Measurements from ENCODE around the gene FREY1. TPM values are rescaled to one million over a fixed set of nuclear protein-coding genes. Genes with fewer than 3 reads are reported as not detected.

FREY1 gene
- total and polyA plus RNA-seq, 2 donors (not counting 1 experiment from before 2014, with no cell fraction given): 0.82 to 6.6 TPM

DNA sequence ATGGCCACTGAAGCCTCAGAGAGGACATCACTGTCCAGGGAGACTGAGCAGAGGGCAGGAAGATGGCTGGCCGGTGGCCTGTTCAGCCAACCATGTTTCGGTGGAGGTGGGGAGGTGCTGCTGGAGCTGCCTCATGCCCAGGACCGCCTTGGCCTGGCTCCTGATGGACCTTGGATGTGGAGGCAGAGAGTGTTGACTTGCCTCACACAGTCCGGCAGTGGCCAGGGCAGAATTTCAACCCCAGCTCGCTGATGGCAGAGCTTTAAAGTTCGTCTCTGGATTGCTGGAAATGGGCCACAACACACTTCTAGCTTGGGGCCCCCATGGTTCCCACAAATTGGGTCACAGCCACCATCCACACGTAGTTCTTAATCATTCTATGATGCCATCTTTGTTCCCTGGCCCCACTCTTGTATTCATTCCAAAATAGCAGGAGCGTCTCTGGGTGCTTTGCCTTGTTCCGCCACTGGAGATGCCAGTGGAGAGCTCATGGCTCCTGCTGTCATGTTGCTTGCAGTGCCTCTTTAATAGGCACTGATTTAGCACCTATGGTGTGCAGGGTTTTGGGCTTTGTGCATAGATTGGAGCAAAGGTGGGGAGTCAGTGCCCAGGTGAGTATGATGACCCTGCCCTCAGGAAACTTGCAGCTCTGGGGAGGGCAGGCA is 16.1 kb downstream of the FREY1 start:
- ChIA-PET CTCF (interaction anchor here (1.1 to 2.3 kb wide), 2 partner anchors 18 to 74 kb away, joined by 3 to 5 read pairs; no protein-coding TSS in a partner anchor), POLR2A (no interaction called here)
- Histone ChIP-seq H3K4me1 (ENCODE audit: control insufficient read depth in 2 of 2, insufficient read depth in 2 of 2, low read length in 2 of 2) (peaks cover 1 to 2% of the 10 kb centered on the region in 2 donors), H4K20me1 (ENCODE audit: control insufficient read depth, insufficient read depth, low read length, poor library complexity, severe bottlenecking) (peaks cover 6% of the 10 kb centered on the region), H3K36me3 (replicated peaks in 1 of 2; ENCODE audit: control extremely low read depth in 1 of 2, control insufficient read depth in 1 of 2, extremely low read depth in 1 of 2, insufficient read depth in 2 of 2, low read length in 1 of 2) (no peaks in the 10 kb centered on the region), H3K27me3 (replicated peaks in 1 of 4; ENCODE audit: control extremely low read depth in 1 of 4, control insufficient read depth in 3 of 4, insufficient read depth in 4 of 4, low read length in 3 of 4) (peaks cover 0 to 17% (median 7%) of the 10 kb centered on the region in 4 experiments), H3K4me2 (replicated peaks; ENCODE audit: low read depth, low read length, poor library complexity, severe bottlenecking) (no peak overlapping the region), H3K27ac (ENCODE audit: low read length in 2 of 2) (no peak overlapping the region), H3K79me2 (ENCODE audit: control insufficient read depth, insufficient read depth, low read length) (no peaks in the 10 kb centered on the region), H3K4me3 (ENCODE audit: control extremely low read depth in 1 of 5, extremely low read depth in 1 of 5, insufficient read depth in 1 of 5, low read depth in 2 of 5, low read length in 4 of 5) (no peak overlapping the region), H2AFZ (ENCODE audit: insufficient read depth, low read depth, low read length, poor library complexity, severe bottlenecking) (no peak overlapping the region), H3K9me3 (ENCODE audit: control extremely low read depth in 1 of 3, control insufficient read depth in 2 of 3, insufficient read depth in 1 of 3, low read length in 2 of 3) (no peaks in the 10 kb centered on the region), H3K9ac (ENCODE audit: low read length) (no peak overlapping the region)
- 90% methylated on average over 9 of the region's 9 CpGs for WGBS (ENCODE audit: insufficient coverage)
- Mint-ChIP-seq H3K27ac (no peak overlapping the region), H3K4me1 (peaks cover 1% of the 10 kb centered on the region), H3K4me3 (no peak overlapping the region), H3K27me3 (peaks cover 22% of the 10 kb centered on the region), H3K9me3 (ENCODE audit: insufficient read depth) (no peaks in the 10 kb centered on the region)
- ATAC-seq (ENCODE audit: low read depth) (no peak), DNase-seq (no peak)
- intact Hi-C loops (cut with micrococcal nuclease): no loop called here
- no peak for TF ChIP-seq CTCF (IDR thresholded peaks at IDR 0.05)
- no peak for TF ChIP-seq EZH2 (IDR thresholded peaks at IDR 0.05; ENCODE audit: borderline replicate concordance, insufficient read depth, low read depth, low read length, poor library complexity, severe bottlenecking)

DNA sequence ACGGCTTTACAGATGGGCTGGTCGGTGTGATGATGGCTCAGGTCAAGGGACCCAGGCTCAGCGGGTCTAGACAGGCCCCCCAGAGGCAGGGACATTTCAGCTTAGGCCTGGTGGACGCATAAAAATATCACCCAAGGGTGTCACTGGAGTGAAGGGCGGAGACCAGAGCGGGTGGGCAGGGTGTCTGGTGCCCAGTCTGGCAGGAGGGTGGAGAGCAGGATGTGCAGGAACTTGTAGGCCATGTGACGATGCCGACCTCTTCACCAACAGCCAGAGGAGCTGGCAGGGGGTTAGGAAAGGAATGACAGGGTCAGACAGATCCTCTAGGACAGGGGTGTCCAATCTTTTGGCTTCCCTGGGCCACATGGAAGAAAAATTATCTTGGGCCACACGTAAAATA is 17.1 kb downstream of the FREY1 start:
- no peak overlapping the region for H3K27ac Mint-ChIP-seq
- no peak overlapping the region for H3K4me2 ChIP-seq (replicated peaks; ENCODE audit: low read depth, low read length, poor library complexity, severe bottlenecking)
- no peaks in the 10 kb centered on the region for H3K79me2 ChIP-seq (ENCODE audit: control insufficient read depth, insufficient read depth, low read length)
- peaks cover 16% of the 10 kb centered on the region for H3K27me3 Mint-ChIP-seq
- H2AFZ ChIP-seq (ENCODE audit: insufficient read depth, low read depth, low read length, poor library complexity, severe bottlenecking): no peak overlapping the region
- no peak overlapping the region for H3K4me3 Mint-ChIP-seq
- POLR2A ChIA-PET: no interaction called here
- H3K36me3 ChIP-seq (replicated peaks in 1 of 2; ENCODE audit: control extremely low read depth in 1 of 2, control insufficient read depth in 1 of 2, extremely low read depth in 1 of 2, insufficient read depth in 2 of 2, low read length in 1 of 2): no peaks in the 10 kb centered on the region
- H3K9ac ChIP-seq (ENCODE audit: low read length): no peak overlapping the region
- no peaks in the 10 kb centered on the region for H3K9me3 Mint-ChIP-seq (ENCODE audit: insufficient read depth)
- DNase-seq (no peak), ATAC-seq (ENCODE audit: low read depth) (no peak)
- peaks cover 5% of the 10 kb centered on the region for H3K4me1 Mint-ChIP-seq
- H3K9me3 ChIP-seq (ENCODE audit: control extremely low read depth in 1 of 3, control insufficient read depth in 2 of 3, insufficient read depth in 1 of 3, low read length in 2 of 3): no peaks in the 10 kb centered on the region
- no peak overlapping the region for H3K4me3 ChIP-seq (ENCODE audit: control extremely low read depth in 1 of 5, extremely low read depth in 1 of 5, insufficient read depth in 1 of 5, low read depth in 2 of 5, low read length in 4 of 5)
- WGBS (ENCODE audit: insufficient coverage): 97% methylated on average over 8 of the region's 9 CpGs
- TF ChIP-seq EZH2 (IDR thresholded peaks at IDR 0.05; ENCODE audit: borderline replicate concordance, insufficient read depth, low read depth, low read length, poor library complexity, severe bottlenecking) (no peak), CTCF (IDR thresholded peaks at IDR 0.05) (no peak)
- CTCF ChIA-PET: interaction anchor here (0.6 to 2.3 kb wide), 2 partner anchors 17 to 180 kb away, joined by 5 read pairs; no protein-coding TSS in a partner anchor
- H3K27me3 ChIP-seq (replicated peaks in 1 of 4; ENCODE audit: control extremely low read depth in 1 of 4, control insufficient read depth in 3 of 4, insufficient read depth in 4 of 4, low read length in 3 of 4): peaks cover 0 to 16% (median 5%) of the 10 kb centered on the region in 4 experiments
- intact Hi-C loops (cut with micrococcal nuclease): no loop called here
- peaks cover 9% of the 10 kb centered on the region in 2 donors for H3K4me1 ChIP-seq (ENCODE audit: control insufficient read depth in 2 of 2, insufficient read depth in 2 of 2, low read length in 2 of 2)
- peaks cover 10% of the 10 kb centered on the region for H4K20me1 ChIP-seq (ENCODE audit: control insufficient read depth, insufficient read depth, low read length, poor library complexity, severe bottlenecking)
- H3K27ac ChIP-seq (ENCODE audit: low read length in 2 of 2): no peak overlapping the region

Data from B cell (primary cell).